Stimulated activated CD8-positive, alpha-beta memory T cell treated with anti-CD3 and anti-CD28 coated beads, Interleukin-15, amount 100 ng/mL, for 4 hours (primary cell): ENCODE results near the gene EIF2S2.
"Not testable (repeated sequence)": the region's sequence is repeated elsewhere in the genome, so short reads cannot be mapped to it uniquely, and the experiment has no call there.

ENCODE experiments used
- DNase-seq, 2 donors: peaks; one replicate each; pipeline ENCODE4 v3.0.0-alpha.2; 2020; ENCODE audit warnings: low read depth in 2 of 2

Gene EIF2S2

DNA sequence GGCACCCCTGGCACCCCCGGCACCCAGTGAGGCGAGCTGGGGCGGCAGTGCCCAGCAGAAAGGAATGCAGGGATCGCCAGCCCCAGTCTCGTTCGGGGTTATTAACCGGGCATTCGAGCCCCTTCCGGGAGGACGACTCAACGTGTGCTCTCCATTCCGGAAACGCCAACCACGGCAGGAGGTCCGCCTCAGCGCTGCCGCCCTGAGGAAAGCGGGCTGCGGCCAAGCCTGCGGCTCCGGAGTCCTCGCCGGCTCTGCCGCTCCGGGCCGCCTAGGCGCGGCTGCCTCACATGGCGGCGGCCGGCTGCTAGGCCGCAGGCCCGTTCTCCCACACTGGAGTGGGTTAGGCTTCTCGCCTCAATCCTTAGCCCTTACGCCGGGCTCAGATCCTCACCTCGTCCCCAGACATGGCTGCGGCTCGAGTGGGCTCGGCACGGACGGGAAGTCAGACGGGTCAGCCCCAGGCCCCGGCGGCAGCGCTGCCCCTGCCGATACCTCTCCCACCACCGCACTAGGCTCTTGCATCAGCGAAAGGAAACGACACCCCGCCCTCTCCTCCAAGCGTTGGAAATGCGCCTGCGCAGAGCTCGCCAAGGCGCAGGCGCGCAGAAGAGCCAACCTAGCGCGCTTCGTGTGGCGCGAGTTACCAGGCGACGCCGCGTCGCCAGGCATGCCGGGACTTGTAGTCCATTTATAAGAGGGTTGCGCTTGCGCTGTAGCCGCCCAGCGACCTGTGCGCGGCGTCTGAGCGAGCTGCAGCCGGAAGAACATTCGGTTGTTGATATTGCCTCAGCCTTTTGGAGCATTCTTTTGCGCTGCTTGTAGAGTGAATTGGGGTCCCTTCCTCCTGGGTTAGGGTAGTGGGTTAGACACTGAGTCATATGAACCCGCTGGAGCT, at the start of gene EIF2S2:
TSS of gene EIF2S2 (minus strand) at position 542 of the 898 bp plus-strand sequence. CDS start at position 409, 133 bp downstream.
- DNase-seq = peak; percentile 91

DNA sequence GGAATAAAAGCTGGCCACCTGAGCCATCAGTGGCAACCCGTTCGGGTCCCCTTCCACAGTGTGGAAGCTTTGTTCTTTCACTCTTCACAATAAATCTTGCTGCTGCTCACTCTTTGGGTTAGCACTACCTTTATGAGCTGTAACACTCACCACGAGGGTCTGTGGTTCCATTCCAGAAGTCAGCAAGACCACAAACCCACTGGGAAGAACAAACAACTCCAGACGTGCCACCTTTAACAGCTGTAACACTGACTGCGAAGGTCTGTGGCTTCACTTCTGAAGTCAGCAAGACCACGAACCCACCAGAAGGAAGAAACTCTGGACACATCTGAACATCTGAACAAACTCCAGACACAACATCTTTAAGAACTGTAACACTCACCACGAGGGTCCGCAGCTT, 45.7 kb upstream of the EIF2S2 start:
- not testable (repeated sequence) for DNase-seq

DNA sequence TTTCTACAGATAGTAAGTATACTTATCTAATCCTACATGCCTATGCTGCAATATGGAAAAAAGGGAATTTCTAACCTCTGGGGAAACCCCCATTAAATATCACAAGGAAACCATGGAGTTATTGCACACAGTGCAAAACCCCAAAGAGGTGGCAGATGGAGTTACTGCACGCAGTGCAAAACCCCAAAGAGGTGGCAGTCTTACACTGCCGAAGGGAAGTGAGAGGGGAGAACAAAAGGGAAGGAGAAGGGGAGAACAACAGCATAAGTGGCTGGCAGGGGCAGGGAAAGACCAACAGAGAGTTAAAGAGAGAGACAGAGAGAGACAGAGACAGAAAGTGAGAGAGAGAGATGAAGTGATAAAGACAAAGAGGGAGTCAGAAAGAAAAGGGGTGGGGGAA, 43.8 kb upstream of the EIF2S2 start:
- no peak for DNase-seq

DNA sequence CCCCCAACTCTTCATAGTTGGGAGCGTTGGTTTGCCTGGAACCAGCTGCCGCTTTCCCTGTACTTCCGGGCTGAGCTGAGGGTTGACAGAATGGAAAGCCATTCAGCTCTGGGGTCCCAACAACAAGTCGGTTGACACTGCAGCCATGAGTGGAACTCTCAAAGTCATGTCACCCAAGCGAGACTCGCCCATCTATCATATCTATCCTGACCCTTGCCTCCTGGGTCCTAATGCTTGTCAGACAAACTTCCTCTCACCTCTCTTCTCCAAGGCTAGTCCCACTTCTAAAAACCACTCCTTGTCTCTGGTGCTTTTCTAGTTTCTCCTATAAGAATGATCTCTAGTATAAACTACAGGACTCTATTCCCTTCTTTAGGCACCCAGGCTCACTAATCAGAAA, 41.1 kb upstream of the EIF2S2 start:
- DNase-seq = not testable (repeated sequence)

DNA sequence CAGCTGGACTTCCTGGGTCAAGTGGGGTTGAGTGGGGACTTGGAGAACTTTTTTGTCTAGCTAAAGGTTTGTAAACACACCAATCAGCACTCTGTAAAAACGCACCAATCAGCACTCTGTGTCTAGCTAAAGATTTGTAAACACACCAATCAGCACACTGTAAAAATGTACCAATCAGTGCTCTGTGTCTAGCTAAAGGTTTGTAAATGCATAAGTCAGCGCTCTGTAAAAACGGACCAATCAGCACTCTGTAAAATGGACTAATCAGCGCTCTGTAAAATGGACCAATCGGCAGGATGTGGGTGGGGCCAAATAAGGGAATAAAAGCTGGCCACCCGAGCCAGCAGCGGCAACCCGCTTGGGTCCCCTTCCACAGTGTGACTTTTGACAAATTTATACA, 40.0 kb upstream of the EIF2S2 start:
- not testable (repeated sequence) for DNase-seq

DNA sequence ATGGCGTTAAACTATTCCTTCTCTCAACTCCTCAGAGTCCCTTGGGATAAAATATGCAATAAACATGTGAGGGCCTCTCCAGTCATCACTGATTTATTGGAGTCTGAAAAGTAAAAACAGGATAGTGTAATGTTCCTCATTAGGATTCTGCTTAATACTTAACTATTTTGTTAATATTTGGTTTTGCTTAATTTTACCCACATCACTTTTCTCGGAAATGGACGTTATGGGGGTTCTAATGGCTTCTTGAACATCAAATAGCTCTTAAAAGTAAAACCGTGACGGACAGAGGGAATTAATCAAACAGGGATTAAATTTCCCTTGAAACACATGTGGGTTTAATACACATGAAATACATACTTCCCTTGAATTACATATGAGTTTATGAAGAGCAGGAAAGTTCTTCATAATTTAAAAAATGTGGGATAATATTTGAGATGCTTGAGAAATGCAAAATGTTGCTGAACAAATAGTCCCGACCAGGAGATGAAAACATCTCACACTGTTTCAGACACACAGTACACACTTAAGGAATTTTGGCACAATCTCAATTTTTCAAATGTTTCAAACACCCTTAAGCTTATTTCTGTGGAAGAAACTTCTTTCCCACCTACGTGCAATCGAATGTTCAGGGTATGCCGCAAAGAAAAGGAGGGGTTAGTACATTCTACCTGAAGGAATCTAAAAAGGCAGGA, 38.4 kb upstream of the EIF2S2 start:
- no peak for DNase-seq

GRCh38 chr20:34145280-34145819, 33.3 kb upstream of the EIF2S2 start:
- DNase-seq = no peak

DNA sequence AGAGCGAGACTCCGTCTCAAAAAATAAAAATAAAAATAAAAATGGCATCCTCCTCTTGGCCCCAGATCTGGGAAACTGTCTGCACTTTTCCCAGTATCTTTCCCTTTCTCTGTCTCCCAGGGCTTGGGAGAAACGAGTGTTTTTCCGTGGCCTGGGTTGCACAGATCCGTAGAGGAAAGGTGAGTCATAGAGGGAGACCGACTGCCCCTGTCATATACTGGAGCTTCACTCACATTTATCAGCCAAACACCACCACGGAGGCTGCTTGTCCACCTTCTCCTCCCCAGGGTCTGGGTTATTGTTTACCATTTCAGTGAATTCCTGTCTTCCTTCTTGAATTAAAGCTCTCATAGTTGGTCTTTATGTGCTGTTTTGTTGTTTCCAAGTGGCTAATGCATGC, 31.9 kb upstream of the EIF2S2 start:
- DNase-seq = no peak

GRCh38 chr20:34142121-34142520, 30.1 kb upstream of the EIF2S2 start:
- DNase-seq = no peak

GRCh38 chr20:34141293-34141692, 29.2 kb upstream of the EIF2S2 start:
- DNase-seq = no peak

GRCh38 chr20:34135525-34136275, 23.7 kb upstream of the EIF2S2 start:
- not testable (repeated sequence) for DNase-seq

DNA sequence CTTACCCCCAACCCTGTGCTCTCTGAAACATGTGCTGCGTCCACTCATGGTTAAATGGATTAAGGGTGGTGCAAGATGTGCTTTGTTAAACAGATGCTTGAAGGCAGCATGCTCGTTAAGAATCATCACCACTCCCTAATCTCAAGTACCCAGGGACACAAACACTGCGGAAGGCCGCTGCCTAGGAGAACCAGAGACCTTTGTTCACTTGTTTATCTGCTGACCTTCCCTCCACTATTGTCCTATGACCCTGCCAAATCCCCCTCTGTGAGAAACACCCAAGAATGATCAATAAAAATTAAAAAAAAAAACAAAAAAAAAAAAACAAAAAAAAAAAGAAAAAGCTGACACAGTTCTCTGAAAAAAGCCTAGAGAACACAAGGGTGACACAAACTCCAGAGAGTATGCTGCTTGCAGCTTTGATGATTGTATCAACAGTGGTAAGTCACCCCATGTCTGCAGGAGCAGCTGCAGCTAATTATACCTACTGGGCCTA, 21.4 kb upstream of the EIF2S2 start:
- DNase-seq = not testable (repeated sequence)

DNA sequence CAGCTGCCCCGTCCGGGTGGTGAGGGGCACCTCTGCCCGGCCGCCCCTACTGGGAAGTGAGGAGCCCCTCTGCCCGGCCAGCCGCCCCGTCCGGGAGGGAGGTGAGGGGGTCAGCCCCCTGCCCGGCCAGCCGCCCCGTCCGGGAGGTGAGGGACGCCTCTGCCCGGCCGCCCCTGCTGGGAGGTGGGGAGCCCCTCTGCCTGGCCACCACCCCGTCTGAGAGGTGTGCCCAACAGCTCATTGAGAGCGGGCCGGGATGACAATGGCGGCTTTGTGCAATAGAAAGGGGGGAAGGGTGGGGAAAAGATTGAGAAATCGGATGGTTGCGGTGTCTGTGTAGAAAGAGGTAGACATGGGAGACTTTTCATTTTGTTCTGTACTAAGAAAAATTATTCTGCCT, 20.9 kb upstream of the EIF2S2 start:
- not testable (repeated sequence) for DNase-seq

- not testable (repeated sequence) for DNase-seq
Observed at GRCh38 chr20:34132491-34132890, 20.4 kb upstream of the EIF2S2 start.

DNA sequence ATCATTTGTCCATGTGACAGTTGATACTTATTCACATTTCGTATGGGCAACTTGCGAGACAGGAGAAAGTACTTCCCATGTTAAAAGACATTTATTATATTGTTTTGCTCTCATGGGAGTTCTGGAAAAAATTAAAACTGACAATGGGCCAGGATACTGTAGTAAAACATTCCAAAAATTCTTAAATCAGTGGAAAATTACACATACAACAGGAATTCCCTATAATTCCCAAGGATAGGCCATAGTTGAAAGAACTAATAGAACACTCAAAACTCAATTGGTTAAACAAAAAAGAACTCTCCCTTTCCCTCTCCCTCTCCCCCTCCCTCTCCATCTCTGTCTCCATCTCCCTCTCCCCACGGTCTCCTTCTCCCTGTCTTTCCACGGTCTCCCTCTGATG, 19.4 kb upstream of the EIF2S2 start:
- no peak for DNase-seq

DNA sequence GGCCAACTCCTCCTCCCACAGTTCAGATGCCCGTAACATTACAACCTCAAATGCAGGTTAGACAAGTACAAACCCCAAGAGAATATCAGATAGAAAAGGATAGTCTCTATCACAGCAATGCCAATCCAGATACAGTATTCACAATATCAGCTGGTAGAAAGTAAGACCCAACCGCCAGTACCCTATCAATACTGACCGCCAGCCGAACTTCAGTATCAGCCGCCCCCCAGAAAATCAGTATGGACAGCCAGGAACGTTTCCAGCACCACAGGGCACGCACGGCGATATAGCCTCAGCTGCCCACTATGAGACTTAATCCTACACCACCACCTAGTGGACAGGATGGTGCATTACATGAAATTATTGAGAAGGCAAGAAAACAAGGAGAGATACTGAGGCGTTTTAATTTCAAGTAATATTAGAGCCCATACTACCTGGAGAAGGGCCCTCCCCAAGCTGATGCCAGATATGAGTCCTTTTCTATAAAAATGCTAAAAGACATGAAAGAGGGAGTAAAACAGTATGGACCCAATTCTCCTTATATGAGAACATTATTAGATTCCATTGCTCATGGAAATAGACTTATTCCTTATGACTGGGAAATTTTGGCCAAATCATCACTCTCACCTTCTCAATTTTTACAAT, 17.6 kb upstream of the EIF2S2 start:
- DNase-seq = peak in 1 of 2 donors; percentile 7

- DNase-seq = no peak
Observed at GRCh38 chr20:34127792-34128191, 15.7 kb upstream of the EIF2S2 start.

GRCh38 chr20:34124469-34125249, 12.6 kb upstream of the EIF2S2 start:
- no peak for DNase-seq

DNA sequence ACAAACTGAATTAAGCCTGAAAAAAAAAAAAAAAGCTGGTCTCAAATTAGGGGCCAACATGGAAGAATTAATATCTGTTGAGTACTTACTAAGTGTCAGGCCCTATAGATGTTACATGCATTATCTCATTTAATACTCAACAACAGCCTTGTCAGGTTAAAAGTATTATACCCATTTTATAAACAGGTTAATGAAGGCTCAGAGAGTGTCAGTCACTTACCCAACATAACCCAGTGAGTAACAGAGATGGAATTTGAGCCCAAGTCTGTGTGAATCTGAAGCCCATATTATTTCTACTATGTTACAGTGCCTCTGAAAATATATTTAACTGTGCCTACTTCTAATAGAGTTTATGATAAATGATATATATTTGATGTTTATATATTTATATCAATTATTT, 11.3 kb upstream of the EIF2S2 start:
- DNase-seq = no peak

DNA sequence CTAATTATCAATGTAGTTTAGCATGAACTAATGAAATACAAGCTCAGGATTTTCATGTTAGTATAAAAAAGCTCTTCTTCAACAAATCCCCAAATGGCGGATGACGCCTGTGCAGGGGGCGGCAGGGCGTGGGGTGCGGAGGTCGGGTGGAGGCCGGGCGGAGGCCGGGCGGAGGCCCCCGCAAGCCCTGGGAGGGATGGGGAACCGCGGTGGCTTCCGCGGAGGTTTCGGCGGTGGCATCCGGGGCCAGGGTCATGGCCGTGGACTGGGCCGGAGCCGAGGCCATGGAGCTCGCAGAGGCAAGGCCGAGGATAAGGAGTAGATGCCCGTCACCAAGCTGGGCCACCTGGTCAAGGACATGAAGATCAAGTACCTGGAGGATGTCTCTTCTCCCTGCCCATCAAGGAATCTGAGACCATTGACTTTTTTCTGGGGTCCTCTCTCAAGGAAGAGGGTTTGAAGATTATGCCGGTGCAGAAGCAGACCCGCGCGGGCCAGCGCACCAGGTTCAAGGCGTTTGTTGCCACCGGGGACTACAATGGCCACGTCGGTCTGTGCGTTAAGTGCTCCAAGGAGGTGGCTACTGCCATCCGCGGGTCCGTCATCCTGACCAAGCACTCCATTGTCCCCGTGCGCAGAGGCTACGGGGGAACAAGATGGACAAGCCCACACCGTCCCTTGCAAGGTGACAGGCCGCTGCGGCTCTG, 10.4 kb upstream of the EIF2S2 start:
- no peak for DNase-seq
